Activated CD8-positive, alpha-beta T cell treated with anti-CD3 and anti-CD28 coated beads for 36 hours (primary cell): ENCODE measurements around the gene HHIPL1. TPM values are rescaled to one million over a fixed set of nuclear protein-coding genes. Genes with fewer than 3 reads are reported as not detected.

Source experiments
- ATAC-seq: fragments of 200-7000 bp; cut with Tn5 transposase; one replicate; pipeline ENCODE4 v1.10.0; 2021; ENCODE audit warnings: mild to moderate bottlenecking, moderate library complexity
- CTCF ChIA-PET: fragments of 350-600 bp; sonication (Branson Sonifier 250); formaldehyde crosslinking; loops from one replicate; lab custom pipeline; 2021; ENCODE audit warnings: antibody characterized with exemption; lab: Charles Lee
- POLR2A ChIA-PET: fragments of 350-600 bp; sonication (Branson Sonifier 250); formaldehyde crosslinking; loops from one replicate; lab custom pipeline; 2021; ENCODE audit warnings: antibody characterized with exemption; lab: Charles Lee
- DNase-seq: peaks from one replicate; pipeline ENCODE4 v3.0.0-alpha.2; 2020
- H3K27ac Mint-ChIP-seq: one replicate; pipeline ENCODE4 v1.8.0; 2021; ENCODE audit warnings: mild to moderate bottlenecking, mixed read lengths
- H3K27me3 Mint-ChIP-seq: one replicate; pipeline ENCODE4 v1.8.0; 2021; ENCODE audit warnings: mixed read lengths
- H3K36me3 Mint-ChIP-seq: one replicate; pipeline ENCODE4 v1.8.0; 2021; ENCODE audit warnings: low read depth, mixed read lengths
- H3K4me1 Mint-ChIP-seq: one replicate; pipeline ENCODE4 v1.8.0; 2021; ENCODE audit warnings: low read depth, mixed read lengths
- H3K4me3 Mint-ChIP-seq: one replicate; pipeline ENCODE4 v1.8.0; 2021; ENCODE audit warnings: mild to moderate bottlenecking, moderate library complexity, mixed read lengths
- H3K9me3 Mint-ChIP-seq: one replicate; pipeline ENCODE4 v1.8.0; 2021; ENCODE audit warnings: mixed read lengths
- intact Hi-C: fragments of 100-400 bp; cut with micrococcal nuclease; formaldehyde crosslinking; loops from one replicate; pipeline ENCODE4 v1.10.0; 2022
- total RNA-seq, 2 experiments: library from RNA; stranded (reverse); gene quantifications; one replicate each; pipeline ENCODE4 v1.2.3, GENCODE V29; 2021
- TF ChIP-seq, protein P1 (sequence below): fragments of 200-600 bp; IDR thresholded peaks from one replicate; pipeline ENCODE4 v1.8.0; 2022; ENCODE audit warnings: antibody characterized with exemption, mild to moderate bottlenecking

The HHIPL1 gene
- total RNA-seq, 2 experiments from 2014 or later = 0.05 to 0.07 TPM

- intact Hi-C loops = no loop called here
- TF ChIP-seq, protein P1, sequence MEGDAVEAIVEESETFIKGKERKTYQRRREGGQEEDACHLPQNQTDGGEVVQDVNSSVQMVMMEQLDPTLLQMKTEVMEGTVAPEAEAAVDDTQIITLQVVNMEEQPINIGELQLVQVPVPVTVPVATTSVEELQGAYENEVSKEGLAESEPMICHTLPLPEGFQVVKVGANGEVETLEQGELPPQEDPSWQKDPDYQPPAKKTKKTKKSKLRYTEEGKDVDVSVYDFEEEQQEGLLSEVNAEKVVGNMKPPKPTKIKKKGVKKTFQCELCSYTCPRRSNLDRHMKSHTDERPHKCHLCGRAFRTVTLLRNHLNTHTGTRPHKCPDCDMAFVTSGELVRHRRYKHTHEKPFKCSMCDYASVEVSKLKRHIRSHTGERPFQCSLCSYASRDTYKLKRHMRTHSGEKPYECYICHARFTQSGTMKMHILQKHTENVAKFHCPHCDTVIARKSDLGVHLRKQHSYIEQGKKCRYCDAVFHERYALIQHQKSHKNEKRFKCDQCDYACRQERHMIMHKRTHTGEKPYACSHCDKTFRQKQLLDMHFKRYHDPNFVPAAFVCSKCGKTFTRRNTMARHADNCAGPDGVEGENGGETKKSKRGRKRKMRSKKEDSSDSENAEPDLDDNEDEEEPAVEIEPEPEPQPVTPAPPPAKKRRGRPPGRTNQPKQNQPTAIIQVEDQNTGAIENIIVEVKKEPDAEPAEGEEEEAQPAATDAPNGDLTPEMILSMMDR = no peak
- ATAC-seq = no peak
- no peaks in the 10 kb centered on the region for H3K4me1 Mint-ChIP-seq
- CTCF ChIA-PET = interaction anchor here (1.3 to 2.0 kb wide), 2 partner anchors 9 to 10 kb away, joined by 4 to 7 read pairs; no protein-coding TSS in a partner anchor
- no peak for DNase-seq
- H3K9me3 Mint-ChIP-seq = peaks cover 14% of the 10 kb centered on the region
- H3K4me3 Mint-ChIP-seq = no peak overlapping the region
- peaks cover 7% of the 10 kb centered on the region for H3K27me3 Mint-ChIP-seq
- H3K27ac Mint-ChIP-seq = no peak overlapping the region
- POLR2A ChIA-PET = interaction anchor here (1.0 kb wide), 1 partner anchor 9 kb away, joined by 3 read pairs; no protein-coding TSS in a partner anchor
- H3K36me3 Mint-ChIP-seq = peaks cover 5% of the 10 kb centered on the region
These were observed 53.7 kb downstream of the HHIPL1 start for GRCh38 chr14:99698642-99699041.

GRCh38 chr14:99699085-99699760 is 54.3 kb downstream of the HHIPL1 start:
- Mint-ChIP-seq H3K9me3 (peaks cover 16% of the 10 kb centered on the region), H3K27ac (no peak overlapping the region), H3K36me3 (peaks cover 6% of the 10 kb centered on the region), H3K4me3 (no peak overlapping the region), H3K4me1 (no peaks in the 10 kb centered on the region), H3K27me3 (peaks cover 7% of the 10 kb centered on the region)
- intact Hi-C loops = no loop called here
- TF ChIP-seq, protein P1 = no peak
- ATAC-seq = no peak
- POLR2A ChIA-PET = interaction anchor here (1.0 kb wide), 1 partner anchor 10 kb away, joined by 3 read pairs; no protein-coding TSS in a partner anchor
- CTCF ChIA-PET = interaction anchor here (1.3 kb wide), 1 partner anchor 8 kb away, joined by 4 read pairs; no protein-coding TSS in a partner anchor
- no peak for DNase-seq

DNA sequence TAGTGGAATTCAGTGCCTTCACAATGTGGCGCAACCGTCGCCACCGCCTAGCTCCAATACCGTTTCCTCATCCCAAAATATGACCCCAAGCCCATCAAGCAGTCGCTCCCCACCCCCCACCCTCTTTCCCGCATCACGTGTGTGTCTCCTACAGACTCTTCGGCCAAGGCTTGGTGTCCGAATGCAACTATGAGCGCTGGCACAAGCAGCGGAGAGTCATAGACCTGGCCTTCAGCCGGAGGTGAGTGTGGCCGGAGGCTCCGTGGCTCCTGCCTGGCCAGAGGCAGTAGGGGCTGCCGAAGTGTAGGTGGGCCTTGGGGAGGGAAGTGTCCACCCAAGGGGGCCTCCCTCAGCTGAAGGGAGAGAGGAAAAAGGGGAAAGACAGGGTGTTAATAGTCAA is 54.9 kb downstream of the HHIPL1 start:
- TF ChIP-seq, protein P1 = no peak
- H3K4me3 Mint-ChIP-seq = no peak overlapping the region
- POLR2A ChIA-PET = no interaction called here
- no peaks in the 10 kb centered on the region for H3K4me1 Mint-ChIP-seq
- intact Hi-C loops = no loop called here
- no peak overlapping the region for H3K27ac Mint-ChIP-seq
- ATAC-seq (no peak), DNase-seq (no peak)
- H3K27me3 Mint-ChIP-seq = peaks cover 9% of the 10 kb centered on the region
- peaks cover 18% of the 10 kb centered on the region for H3K9me3 Mint-ChIP-seq
- CTCF ChIA-PET = interaction anchor here (1.6 kb wide), 1 partner anchor 186 kb away, joined by 4 read pairs; no protein-coding TSS in a partner anchor
- H3K36me3 Mint-ChIP-seq = peaks cover 6% of the 10 kb centered on the region

- DNase-seq (no peak), ATAC-seq (no peak)
- Mint-ChIP-seq H3K4me3 (no peak overlapping the region), H3K36me3 (peaks cover 6% of the 10 kb centered on the region), H3K9me3 (peaks cover 18% of the 10 kb centered on the region), H3K4me1 (no peaks in the 10 kb centered on the region), H3K27ac (no peak overlapping the region), H3K27me3 (peaks cover 6% of the 10 kb centered on the region)
- ChIA-PET POLR2A (no interaction called here), CTCF (interaction anchor here (1.6 kb wide), 1 partner anchor 185 kb away, joined by 4 read pairs; no protein-coding TSS in a partner anchor)
- intact Hi-C loops = no loop called here
- TF ChIP-seq, protein P1 = no peak
These were observed 55.5 kb downstream of the HHIPL1 start for GRCh38 chr14:99700379-99700778.

GRCh38 chr14:99701260-99701659 is 56.3 kb downstream of the HHIPL1 start:
- H3K4me3 Mint-ChIP-seq = no peak overlapping the region

More at GRCh38 chr14:99701260-99701659, 56.3 kb downstream of the HHIPL1 start:
- Mint-ChIP-seq H3K4me1 (no peaks in the 10 kb centered on the region), H3K27ac (no peak overlapping the region), H3K9me3 (peaks cover 18% of the 10 kb centered on the region), H3K36me3 (peaks cover 6% of the 10 kb centered on the region), H3K27me3 (peaks cover 6% of the 10 kb centered on the region)
- DNase-seq (no peak), ATAC-seq (no peak)
- intact Hi-C loops = no loop called here
- POLR2A ChIA-PET = no interaction called here
- CTCF ChIA-PET = interaction anchor here (1.6 kb wide), 1 partner anchor 185 kb away, joined by 4 read pairs; no protein-coding TSS in a partner anchor
- TF ChIP-seq, protein P1 = no peak
